GM10847 (cell line): ENCODE data around the gene OSTM1.

Source experiments
- POLR2A ChIP-seq: IDR thresholded peaks from 2 replicates; pipeline ENCODE4 v1.6.1; 2011; ENCODE audit not compliant: insufficient read length; ENCODE audit errors: extremely low read depth

The OSTM1 gene

GRCh38 chr6:108113557-108114519 lies 39.3 kb upstream of the OSTM1 start:
- no peak for TF ChIP-seq POLR2A

DNA sequence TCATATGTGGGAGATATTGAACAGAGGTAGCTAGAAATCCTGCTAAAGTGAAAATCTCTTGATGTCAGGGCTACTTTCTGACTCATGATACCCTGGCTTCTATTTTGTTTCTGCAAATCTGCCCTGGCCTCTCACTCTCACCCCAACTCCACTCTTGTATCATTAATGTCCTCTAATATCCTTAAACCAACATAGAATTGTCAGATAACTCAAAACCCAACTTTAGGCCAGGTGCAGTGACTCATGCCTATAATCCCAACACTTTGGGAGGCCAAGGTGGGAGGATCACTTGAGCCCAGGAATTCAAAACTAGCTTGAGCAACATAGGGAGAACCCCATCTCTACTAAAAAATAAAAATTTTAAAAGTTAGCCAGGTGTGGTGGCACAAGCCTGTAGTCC lies 33.8 kb upstream of the OSTM1 start:
- TF ChIP-seq POLR2A, result no peak

GRCh38 chr6:108107102-108107501 lies 32.6 kb upstream of the OSTM1 start:
- no peak for TF ChIP-seq POLR2A

- TF ChIP-seq POLR2A, result no peak
These were observed 32.2 kb upstream of the OSTM1 start for GRCh38 chr6:108106694-108107093.

DNA sequence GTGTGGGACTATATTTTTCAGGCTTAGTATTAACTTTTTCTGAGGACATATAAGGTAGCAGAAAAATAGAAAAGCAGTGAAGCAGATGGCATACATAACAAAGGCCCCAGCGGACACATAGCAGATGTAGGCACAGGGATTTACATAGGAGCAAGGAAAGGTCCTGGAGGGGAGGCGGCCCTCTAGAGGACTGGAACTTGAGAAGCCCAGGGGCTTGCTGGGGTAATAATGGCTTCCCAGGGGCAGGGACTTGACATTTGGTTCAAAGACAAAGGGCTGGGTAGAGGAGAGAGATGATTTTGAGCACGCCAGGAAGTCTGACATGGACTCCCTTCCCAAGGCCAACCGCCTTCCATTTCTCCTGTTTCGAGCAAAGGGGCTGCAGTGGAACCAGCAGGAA lies 31.7 kb upstream of the OSTM1 start:
- TF ChIP-seq POLR2A, result no peak

DNA sequence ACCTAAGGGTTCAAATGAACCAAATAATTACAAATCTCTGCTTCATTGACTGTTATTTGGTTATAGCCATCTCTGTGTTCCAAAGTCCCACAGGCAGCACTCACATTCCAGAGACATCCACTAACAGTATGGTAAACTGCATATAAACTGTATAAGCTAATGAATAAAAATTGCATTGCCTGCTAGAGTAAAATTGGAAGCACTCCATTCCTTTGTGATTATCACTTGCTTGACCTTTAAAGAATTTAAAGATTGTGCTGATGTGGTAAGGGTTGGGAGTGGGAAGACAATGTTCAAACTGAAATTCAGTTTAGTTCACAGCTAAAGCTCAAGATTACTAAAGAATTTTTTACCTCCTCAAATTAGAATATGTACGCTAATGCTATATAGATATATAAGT lies 31.0 kb upstream of the OSTM1 start:
- no peak for TF ChIP-seq POLR2A

GRCh38 chr6:108102965-108103364 lies 28.4 kb upstream of the OSTM1 start:
- no peak for TF ChIP-seq POLR2A

DNA sequence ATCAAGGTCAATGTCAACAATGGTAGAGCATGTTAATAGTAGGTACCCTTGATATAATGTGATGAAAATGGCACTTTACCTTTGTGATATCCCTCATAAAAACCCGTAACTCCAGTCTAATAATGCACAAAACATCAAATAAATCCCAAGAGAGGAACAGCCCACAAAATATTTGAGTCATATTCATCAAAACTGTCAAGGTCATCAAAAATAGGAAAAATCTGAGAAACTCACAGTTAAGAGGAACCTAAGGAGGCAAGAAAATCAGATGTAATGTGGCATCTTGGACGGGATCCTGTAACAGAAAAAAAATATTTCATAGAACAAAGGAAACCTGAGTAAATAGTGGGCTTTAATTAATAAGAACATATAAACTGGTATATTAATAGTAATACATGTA lies 25.5 kb upstream of the OSTM1 start:
- TF ChIP-seq POLR2A, result no peak

- TF ChIP-seq POLR2A, result no peak
These were observed 23.3 kb upstream of the OSTM1 start for GRCh38 chr6:108097882-108098281.

DNA sequence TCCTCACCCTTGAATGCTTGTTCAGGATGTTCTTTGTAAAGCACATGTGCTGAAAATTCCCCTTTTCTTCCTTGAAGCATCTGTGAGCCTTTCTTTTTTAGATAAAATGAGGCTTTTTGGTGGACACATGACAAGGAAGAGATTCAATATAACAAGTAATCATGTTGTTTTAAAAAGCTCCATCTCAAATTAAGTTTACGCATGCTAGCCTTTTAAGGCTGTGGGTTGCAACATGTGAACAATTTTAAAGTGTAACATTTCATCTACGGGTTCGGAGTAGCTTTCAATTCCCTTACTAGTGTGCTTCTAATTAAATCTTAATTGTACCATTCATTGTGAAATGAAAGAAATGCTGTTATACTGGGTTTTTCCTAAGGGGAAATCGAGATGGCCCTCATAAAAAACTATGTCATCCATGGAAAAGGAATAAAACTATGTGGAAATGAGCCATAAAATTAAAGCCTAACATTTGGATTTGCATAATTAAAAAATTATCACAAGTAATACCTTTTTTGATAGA lies 19.3 kb upstream of the OSTM1 start:
- TF ChIP-seq POLR2A, result no peak

GRCh38 chr6:108091288-108091687 lies 16.7 kb upstream of the OSTM1 start:
- no peak for TF ChIP-seq POLR2A

- TF ChIP-seq POLR2A, result no peak
These were observed 8.8 kb upstream of the OSTM1 start for GRCh38 chr6:108083349-108083748.

- no peak for TF ChIP-seq POLR2A
These were observed 8.0 kb upstream of the OSTM1 start for GRCh38 chr6:108082539-108082938.

GRCh38 chr6:108080010-108080780 lies 5.7 kb upstream of the OSTM1 start:
- TF ChIP-seq POLR2A, result no peak

DNA sequence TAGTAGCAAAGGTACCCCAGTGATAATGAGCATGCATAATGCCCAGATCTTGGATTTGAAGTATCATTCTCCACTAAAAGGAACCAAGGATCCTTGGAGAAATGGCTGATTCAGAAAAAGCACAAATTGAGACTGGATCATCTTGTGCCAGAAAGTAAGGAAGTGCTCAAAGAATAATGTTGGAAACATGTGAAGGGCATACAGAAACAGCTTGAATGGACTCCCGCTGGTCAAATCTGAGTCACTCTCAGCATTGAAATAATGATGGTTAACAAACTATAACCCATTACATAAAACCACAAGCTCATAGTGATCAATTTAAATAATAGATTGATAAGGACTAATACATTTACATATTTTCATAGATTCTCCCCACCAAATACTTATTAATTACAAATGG lies 3.6 kb upstream of the OSTM1 start:
- TF ChIP-seq POLR2A, result no peak

DNA sequence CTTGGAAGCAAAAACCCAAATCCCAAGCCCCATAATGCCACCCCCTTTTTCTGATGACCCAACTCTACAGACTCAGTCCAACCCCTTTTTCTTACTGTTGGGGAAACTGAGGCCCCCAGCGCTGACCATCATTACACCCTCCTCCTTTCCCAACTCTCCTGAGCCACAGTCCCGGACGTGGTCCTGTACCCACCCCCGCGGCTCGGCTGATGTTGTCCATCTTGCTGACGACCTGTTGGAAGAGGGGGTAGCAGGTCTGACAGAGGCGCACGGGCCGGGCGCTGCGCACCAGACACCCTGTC lies 533 bp downstream of the OSTM1 start:
- no peak for TF ChIP-seq POLR2A
